ENCODE measurements around the gene MYCBP. TPM values are rescaled to one million over a fixed set of nuclear protein-coding genes. Genes with fewer than 3 reads are reported as not detected.
A peak's percentile ranks its signal among the peaks of the same experiment; 100 is the strongest.

Gene MYCBP
- total RNA-seq, 1 donor from 2014 or later = 12.8 TPM

DNA sequence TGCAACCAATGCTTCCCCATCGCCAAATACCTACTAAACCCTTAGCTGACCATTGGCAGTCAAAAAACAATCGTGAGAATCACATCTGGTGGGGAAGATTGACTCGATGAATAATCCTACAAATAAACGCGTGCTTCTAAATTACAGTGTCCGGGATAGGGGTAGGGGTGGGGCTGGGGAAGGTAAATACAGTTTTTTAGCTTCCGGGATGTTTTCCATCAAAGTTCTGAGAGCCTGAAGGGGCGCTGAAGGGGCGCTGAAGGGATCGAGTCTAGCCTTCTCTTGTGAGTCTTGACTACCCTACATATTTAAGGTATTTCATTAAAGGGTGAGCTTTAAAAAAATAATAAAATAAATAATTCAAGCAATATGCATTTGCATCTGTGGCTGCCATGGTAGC is 54.1 kb downstream of the MYCBP start:
- no peak overlapping the region for H3K27ac ChIP-seq
- H3K9me3 ChIP-seq = no peaks in the 10 kb centered on the region
- no peak for DNase-seq (ENCODE audit: extremely low spot score in 2 of 2)
- peaks cover 13% of the 10 kb centered on the region for H3K4me1 ChIP-seq
- H3K27me3 ChIP-seq = no peaks in the 10 kb centered on the region
- TF ChIP-seq POLR2AphosphoS5 (IDR thresholded peaks at IDR 0.05; ENCODE audit: insufficient read depth in 1 of 2, low read depth in 1 of 2) (no peak), POLR2A (IDR thresholded peaks at IDR 0.05) (no peak)
- TF ChIP-seq, protein P1, sequence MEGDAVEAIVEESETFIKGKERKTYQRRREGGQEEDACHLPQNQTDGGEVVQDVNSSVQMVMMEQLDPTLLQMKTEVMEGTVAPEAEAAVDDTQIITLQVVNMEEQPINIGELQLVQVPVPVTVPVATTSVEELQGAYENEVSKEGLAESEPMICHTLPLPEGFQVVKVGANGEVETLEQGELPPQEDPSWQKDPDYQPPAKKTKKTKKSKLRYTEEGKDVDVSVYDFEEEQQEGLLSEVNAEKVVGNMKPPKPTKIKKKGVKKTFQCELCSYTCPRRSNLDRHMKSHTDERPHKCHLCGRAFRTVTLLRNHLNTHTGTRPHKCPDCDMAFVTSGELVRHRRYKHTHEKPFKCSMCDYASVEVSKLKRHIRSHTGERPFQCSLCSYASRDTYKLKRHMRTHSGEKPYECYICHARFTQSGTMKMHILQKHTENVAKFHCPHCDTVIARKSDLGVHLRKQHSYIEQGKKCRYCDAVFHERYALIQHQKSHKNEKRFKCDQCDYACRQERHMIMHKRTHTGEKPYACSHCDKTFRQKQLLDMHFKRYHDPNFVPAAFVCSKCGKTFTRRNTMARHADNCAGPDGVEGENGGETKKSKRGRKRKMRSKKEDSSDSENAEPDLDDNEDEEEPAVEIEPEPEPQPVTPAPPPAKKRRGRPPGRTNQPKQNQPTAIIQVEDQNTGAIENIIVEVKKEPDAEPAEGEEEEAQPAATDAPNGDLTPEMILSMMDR (IDR thresholded peaks at IDR 0.05) = no peak
- no peaks in the 10 kb centered on the region for H3K36me3 ChIP-seq
- H3K4me3 ChIP-seq = no peak overlapping the region
- intact Hi-C loops (cut with DNase I) = no loop called here

DNA sequence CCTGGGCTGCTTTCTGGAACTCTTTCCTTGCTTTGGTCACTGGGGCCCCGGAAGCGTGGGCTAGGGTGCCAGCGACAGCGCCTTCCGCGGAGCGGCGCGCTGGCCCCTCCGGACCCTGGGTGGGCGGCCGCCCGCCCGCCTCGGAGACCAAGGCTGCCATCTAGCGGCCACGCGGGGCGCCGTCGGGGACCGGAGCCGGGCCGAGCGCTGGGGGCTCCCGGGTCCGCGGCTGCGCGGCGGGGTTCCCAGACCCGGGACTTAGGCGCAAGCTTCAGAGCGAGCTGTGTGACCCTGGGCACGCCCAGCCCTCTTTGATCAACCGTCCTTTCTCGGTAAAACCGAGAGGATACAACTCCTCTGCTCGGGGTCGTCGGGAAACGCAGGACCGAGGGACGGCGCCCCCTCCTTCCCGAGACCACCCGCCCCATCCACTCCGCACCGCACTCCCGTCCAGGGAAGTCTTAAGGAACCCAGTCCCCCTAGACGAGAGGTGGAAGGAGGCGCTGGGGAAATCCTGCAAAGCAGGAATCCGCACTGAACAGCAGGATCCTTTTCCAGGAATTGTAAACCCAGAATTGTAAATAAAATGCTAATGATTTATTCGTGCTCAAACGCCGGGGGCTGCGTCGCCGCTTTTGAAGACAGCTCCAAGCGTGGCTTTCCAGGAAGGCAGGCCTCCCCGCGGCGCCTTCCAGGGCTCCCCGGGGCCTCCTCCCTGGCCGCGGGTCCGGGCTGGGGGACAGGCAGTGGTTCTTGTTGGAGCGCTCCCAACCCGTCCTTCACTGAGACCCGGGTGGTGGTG is 54.8 kb downstream of the MYCBP start:
- Histone ChIP-seq H3K9me3 (no peaks in the 10 kb centered on the region), H3K36me3 (no peaks in the 10 kb centered on the region), H3K4me3 (peak overlapping the region; percentile 13 to 20), H3K4me1 (peaks cover 13% of the 10 kb centered on the region), H3K27me3 (no peaks in the 10 kb centered on the region), H3K27ac (no peak overlapping the region)
- TF ChIP-seq, protein P1 (IDR thresholded peaks at IDR 0.05) = peak; percentile 35 to 81 (median 38)
- no peak for TF ChIP-seq POLR2A (IDR thresholded peaks at IDR 0.05)
- no peak for DNase-seq (ENCODE audit: extremely low spot score in 2 of 2)
- intact Hi-C loops (cut with DNase I) = no loop called here

DNA sequence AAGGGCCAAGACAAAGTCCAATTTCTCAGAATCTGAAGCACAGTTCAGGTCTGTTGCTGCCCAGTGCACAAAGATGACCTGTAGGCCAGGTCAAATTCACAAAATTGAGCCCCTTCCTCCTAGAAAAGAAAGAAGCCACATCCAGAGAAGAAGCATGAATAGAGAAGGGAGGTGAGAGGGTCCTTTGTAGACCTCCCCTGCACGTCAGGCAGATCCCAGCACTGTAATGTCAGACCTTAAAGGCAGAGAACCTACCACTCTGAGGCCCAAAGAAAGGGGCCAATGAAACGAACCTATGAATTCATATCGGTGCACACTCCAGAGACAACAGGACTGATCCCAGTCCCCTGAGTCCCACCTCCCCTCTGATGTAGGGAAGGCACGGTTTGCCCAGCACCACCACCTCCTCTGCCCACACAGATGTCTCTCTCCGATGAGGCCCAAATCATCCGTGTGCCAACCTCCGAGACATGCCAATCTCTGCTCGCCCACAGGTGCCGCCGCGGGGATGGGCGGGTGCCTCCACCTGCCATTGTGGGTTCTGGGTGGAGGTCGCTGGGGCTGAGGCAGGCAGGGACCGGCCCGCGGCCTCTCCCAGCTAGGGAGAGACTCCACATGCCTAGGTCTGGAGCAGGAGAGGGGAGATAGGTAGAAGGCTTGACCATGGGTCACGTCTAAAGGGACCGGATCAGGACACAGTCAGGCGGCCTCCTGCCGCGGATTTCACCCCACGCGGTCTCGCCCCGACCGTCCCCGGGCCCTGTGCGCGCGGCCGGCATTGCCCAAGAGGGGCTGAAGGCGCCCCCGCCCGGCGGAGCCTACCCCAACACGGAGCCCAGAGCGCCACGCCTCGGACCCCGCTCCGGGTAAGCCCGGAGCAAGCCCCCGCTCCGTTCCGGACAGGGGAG is 55.6 kb downstream of the MYCBP start:
- Histone ChIP-seq H3K4me1 (peaks cover 13% of the 10 kb centered on the region), H3K36me3 (no peaks in the 10 kb centered on the region), H3K27ac (no peak overlapping the region), H3K4me3 (peak overlapping the region; percentile 13 to 20), H3K9me3 (no peaks in the 10 kb centered on the region), H3K27me3 (no peaks in the 10 kb centered on the region)
- no peak for TF ChIP-seq POLR2AphosphoS5 (IDR thresholded peaks at IDR 0.05; ENCODE audit: insufficient read depth in 1 of 2, low read depth in 1 of 2)
- TF ChIP-seq, protein P1 (IDR thresholded peaks at IDR 0.05) = no peak
- no peak for TF ChIP-seq POLR2A (IDR thresholded peaks at IDR 0.05)
- DNase-seq (ENCODE audit: extremely low spot score in 2 of 2) = no peak
- intact Hi-C loops (cut with DNase I) = no loop called here

DNA sequence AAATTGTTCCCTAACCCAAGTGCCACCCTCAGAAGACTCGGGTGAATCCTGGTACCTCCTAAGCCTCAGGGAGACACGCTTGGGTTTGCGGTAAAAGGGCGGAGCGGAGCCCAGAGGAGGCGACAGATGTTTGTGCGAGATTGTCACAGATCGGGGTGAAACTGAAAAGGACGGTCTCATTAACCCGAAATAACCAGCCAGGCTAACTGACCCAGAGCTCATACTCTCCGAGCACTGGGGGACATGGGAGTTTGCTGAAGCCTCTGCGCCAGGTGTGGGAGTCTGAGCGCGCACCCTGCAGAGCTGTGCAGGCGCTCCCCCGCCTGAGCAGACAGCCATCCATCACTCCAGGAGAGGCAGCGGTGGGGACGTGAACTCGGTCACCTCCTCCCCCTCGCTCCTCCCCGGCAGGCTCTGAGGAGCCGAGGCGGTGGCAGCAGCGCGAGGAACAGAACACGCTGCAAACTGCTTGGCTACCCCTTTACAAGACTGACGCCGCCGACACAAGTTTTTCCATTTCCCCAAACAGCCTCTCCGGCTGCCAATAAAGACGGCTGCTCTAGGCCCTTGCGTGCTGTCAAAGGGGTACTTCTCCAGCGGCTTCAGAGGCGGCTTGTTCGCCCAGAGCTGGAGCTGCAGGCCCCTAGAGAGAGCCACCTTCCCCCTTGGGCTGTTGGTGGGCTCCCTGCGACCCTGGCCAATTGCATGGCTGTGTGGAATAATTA is 57.1 kb downstream of the MYCBP start:
- H3K4me3 ChIP-seq = no peak overlapping the region
- intact Hi-C loops (cut with DNase I) = no loop called here
- no peak for TF ChIP-seq POLR2A (IDR thresholded peaks at IDR 0.05)
- TF ChIP-seq, protein P1 (IDR thresholded peaks at IDR 0.05) = no peak
- H3K36me3 ChIP-seq = no peaks in the 10 kb centered on the region
- H3K27ac ChIP-seq = no peak overlapping the region
- peaks cover 13% of the 10 kb centered on the region for H3K4me1 ChIP-seq
- H3K9me3 ChIP-seq = no peaks in the 10 kb centered on the region
- no peaks in the 10 kb centered on the region for H3K27me3 ChIP-seq
- DNase-seq (ENCODE audit: extremely low spot score in 2 of 2) = no peak

Data from vagina (tissue), 2 donors.